CD14-positive monocyte (primary cell): Measurements from ENCODE around the gene SPRR2A. TPM values are rescaled to one million over a fixed set of nuclear protein-coding genes. Genes with fewer than 3 reads are reported as not detected.

Experiments used
- DNase-seq, 3 donors: peaks; one replicate each; pipeline ENCODE4 v3.0.0-alpha.2; 2011 to 2022
- H2AFZ ChIP-seq: 2 replicates; pipeline ENCODE4 v1.6.0; 2012; ENCODE audit warnings: mild to moderate bottlenecking, low read depth, low read length, inconsistent platforms; ENCODE audit not compliant: insufficient read depth, poor library complexity, severe bottlenecking
- H3K27ac ChIP-seq, 2 donors: 1 replicate in 1 of 2; 2 replicates in 1 of 2; pipeline ENCODE4 v1.5.1; 2012 to 2013; ENCODE audit warnings: low read length in 2 of 2, control low read depth in 1 of 2, inconsistent platforms in 1 of 2, low read depth in 1 of 2, mild to moderate bottlenecking in 1 of 2
- H3K27me3 ChIP-seq, 2 donors: one replicate each; pipeline versions ENCODE4 v1.6.0 to v1.6.1; 2011 to 2013; ENCODE audit warnings: low read length in 2 of 2; ENCODE audit not compliant: control insufficient read depth in 2 of 2, insufficient read depth in 2 of 2
- H3K36me3 ChIP-seq, 2 donors: replicated peaks in 1 of 2; 1 replicate in 1 of 2; 2 replicates in 1 of 2; pipeline versions ENCODE4 v1.5.1 to v1.6.1; 2012 to 2013; ENCODE audit warnings: low read length in 2 of 2, control low read depth in 1 of 2, inconsistent platforms in 1 of 2, mild to moderate bottlenecking in 1 of 2; ENCODE audit not compliant: insufficient read depth in 2 of 2, control insufficient read depth in 1 of 2
- H3K4me1 ChIP-seq, 2 donors: 1 replicate in 1 of 2; 2 replicates in 1 of 2; pipeline versions ENCODE4 v1.5.1 to v1.6.1; 2012 to 2013; ENCODE audit warnings: low read length in 2 of 2, control low read depth in 1 of 2, inconsistent platforms in 1 of 2, mild to moderate bottlenecking in 1 of 2, moderate library complexity in 1 of 2; ENCODE audit not compliant: insufficient read depth in 2 of 2, control insufficient read depth in 1 of 2
- H3K4me2 ChIP-seq: replicated peaks from 2 replicates; pipeline ENCODE3; 2012; ENCODE audit warnings: low read length, moderate library complexity, mild to moderate bottlenecking; ENCODE audit not compliant: poor library complexity, severe bottlenecking; ENCODE audit errors: extremely low read depth
- H3K4me3 ChIP-seq, 3 experiments: fragments of 200-600 bp in 1 of 3; sonication (generic) in 1 of 3; replicated peaks in 1 of 3; 1 replicate in 2 of 3; 2 replicates in 1 of 3; pipeline ENCODE4 v1.5.1; 2011 to 2013; ENCODE audit warnings: low read length in 3 of 3, mild to moderate bottlenecking in 3 of 3, control low read depth in 2 of 3, low read depth in 2 of 3, inconsistent platforms in 1 of 3, moderate library complexity in 1 of 3
- H3K79me2 ChIP-seq: 2 replicates; pipeline ENCODE4 v1.6.0; 2012; ENCODE audit warnings: mild to moderate bottlenecking, control low read depth, inconsistent platforms, low read length, moderate library complexity; ENCODE audit not compliant: insufficient read depth
- H3K9ac ChIP-seq: 2 replicates; pipeline ENCODE4 v1.6.0; 2017; ENCODE audit warnings: low read length, mild to moderate bottlenecking; ENCODE audit not compliant: insufficient read depth, poor library complexity, severe bottlenecking
- H3K9me3 ChIP-seq, 2 donors: replicated peaks in 1 of 2; 1 replicate in 1 of 2; 2 replicates in 1 of 2; pipeline versions ENCODE4 v1.5.1 to v1.6.1; 2012 to 2013; ENCODE audit warnings: low read length in 2 of 2, control low read depth in 1 of 2; ENCODE audit not compliant: control insufficient read depth in 1 of 2, insufficient read depth in 1 of 2
- H4K20me1 ChIP-seq: 2 replicates; pipeline ENCODE4 v1.6.0; 2012; ENCODE audit warnings: mild to moderate bottlenecking, low read length, control low read depth, moderate library complexity; ENCODE audit not compliant: insufficient read depth
- H3K27ac Mint-ChIP-seq, 7 donors: one replicate each; pipeline ENCODE4 v1.8.0; 2020; ENCODE audit warnings: mild to moderate bottlenecking in 7 of 7, mixed read lengths in 7 of 7, moderate library complexity in 6 of 7, inconsistent platforms in 2 of 7
- H3K27me3 Mint-ChIP-seq, 3 donors: one replicate each; pipeline ENCODE4 v1.8.0; 2021 to 2022; ENCODE audit warnings: low read depth in 3 of 3, mild to moderate bottlenecking in 3 of 3, mixed read lengths in 3 of 3, moderate library complexity in 3 of 3, inconsistent platforms in 1 of 3
- H3K36me3 Mint-ChIP-seq, 2 donors: one replicate each; pipeline ENCODE4 v1.8.0; 2020; ENCODE audit warnings: mixed read lengths in 2 of 2, inconsistent platforms in 1 of 2, mild to moderate bottlenecking in 1 of 2
- H3K4me1 Mint-ChIP-seq: one replicate; pipeline ENCODE4 v1.8.0; 2020; ENCODE audit warnings: mild to moderate bottlenecking, mixed read lengths
- H3K4me3 Mint-ChIP-seq, 2 donors: one replicate each; pipeline ENCODE4 v1.8.0; 2020; ENCODE audit warnings: mild to moderate bottlenecking in 2 of 2, mixed read lengths in 2 of 2, moderate library complexity in 1 of 2
- H3K9me3 Mint-ChIP-seq, 7 donors: one replicate each; pipeline ENCODE4 v1.8.0; 2020 to 2022; ENCODE audit warnings: mixed read lengths in 7 of 7, mild to moderate bottlenecking in 6 of 7, moderate library complexity in 6 of 7, inconsistent platforms in 2 of 7
- WGBS: methylation state at CpG from one replicate; pipeline ENCODE4 v1.1.5; 2013; ENCODE audit warnings: missing lambda C conversion rate; ENCODE audit not compliant: insufficient coverage; 5-methylcytosine and 5-hydroxymethylcytosine counted together
- intact Hi-C, 2 donors: fragments of 100-400 bp; cut with micrococcal nuclease; formaldehyde crosslinking; loops; one replicate each; pipeline versions ENCODE4 v1.15.0 to v1.15.1; 2023
- polyA plus RNA-seq, 3 donors: library from polyadenylated mRNA; depleted of rRNA in 1 of 3; unstranded in 2 of 3; stranded (reverse) in 1 of 3; fragments of 300-500 nt in 2 of 3; fragments of >200 nt in 1 of 3; fragmentation: Illumina TruSeq in 2 of 3; gene quantifications; 1 replicate in 2 of 3; 2 replicates in 1 of 3; pipeline ENCODE4 v1.2.3, GENCODE V29; 2012 to 2021
- TF ChIP-seq, protein P1 (sequence below): fragments of 200-600 bp; IDR thresholded peaks from one replicate; pipeline ENCODE4 v1.8.0; 2022; ENCODE audit warnings: antibody characterized with exemption, mild to moderate bottlenecking

The SPRR2A gene
- polyA plus RNA-seq, 3 donors, result not detected

DNA sequence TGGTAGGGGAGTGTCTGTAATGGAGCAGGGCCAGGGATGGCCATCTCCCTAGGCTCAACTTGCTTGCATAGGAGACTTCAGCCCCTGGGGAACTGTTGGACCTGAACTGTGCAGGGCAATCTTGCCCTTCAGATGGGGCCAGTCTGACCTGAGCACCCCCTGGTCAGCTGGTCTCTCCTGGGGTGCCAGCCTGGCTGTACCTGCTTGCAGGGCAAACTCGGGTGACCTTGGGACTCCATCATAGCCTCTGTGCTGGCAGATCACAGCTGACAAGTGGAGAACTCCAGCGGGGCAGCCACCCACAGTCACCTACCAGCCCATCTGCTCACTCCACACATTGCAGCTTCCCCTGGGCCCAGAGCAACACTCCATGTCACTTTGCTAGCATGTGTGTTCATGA is 8.1 kb downstream of the SPRR2A start:
- 83% methylated on average over 2 of the region's 2 CpGs for WGBS
- peaks cover 6 to 26% (median 8%) of the 10 kb centered on the region in 3 donors for H3K27me3 Mint-ChIP-seq
- peaks cover 2 to 10% (median 5%) of the 10 kb centered on the region in 7 donors for H3K9me3 Mint-ChIP-seq
- H2AFZ ChIP-seq, result no peak overlapping the region
- no peaks in the 10 kb centered on the region for H3K79me2 ChIP-seq
- no peaks in the 10 kb centered on the region for H3K4me1 ChIP-seq
- DNase-seq, result no peak
- no peaks in the 10 kb centered on the region for H3K36me3 Mint-ChIP-seq
- no peak overlapping the region for H3K4me3 ChIP-seq
- no peak overlapping the region for H3K27ac Mint-ChIP-seq
- H3K4me2 ChIP-seq, result no peak overlapping the region
- H3K4me3 Mint-ChIP-seq, result no peak overlapping the region
- intact Hi-C loops, result no loop called here
- H3K27me3 ChIP-seq, result peaks cover 2 to 5% of the 10 kb centered on the region in 2 donors
- no peaks in the 10 kb centered on the region for H4K20me1 ChIP-seq
- no peaks in the 10 kb centered on the region for H3K36me3 ChIP-seq
- TF ChIP-seq, protein P1, sequence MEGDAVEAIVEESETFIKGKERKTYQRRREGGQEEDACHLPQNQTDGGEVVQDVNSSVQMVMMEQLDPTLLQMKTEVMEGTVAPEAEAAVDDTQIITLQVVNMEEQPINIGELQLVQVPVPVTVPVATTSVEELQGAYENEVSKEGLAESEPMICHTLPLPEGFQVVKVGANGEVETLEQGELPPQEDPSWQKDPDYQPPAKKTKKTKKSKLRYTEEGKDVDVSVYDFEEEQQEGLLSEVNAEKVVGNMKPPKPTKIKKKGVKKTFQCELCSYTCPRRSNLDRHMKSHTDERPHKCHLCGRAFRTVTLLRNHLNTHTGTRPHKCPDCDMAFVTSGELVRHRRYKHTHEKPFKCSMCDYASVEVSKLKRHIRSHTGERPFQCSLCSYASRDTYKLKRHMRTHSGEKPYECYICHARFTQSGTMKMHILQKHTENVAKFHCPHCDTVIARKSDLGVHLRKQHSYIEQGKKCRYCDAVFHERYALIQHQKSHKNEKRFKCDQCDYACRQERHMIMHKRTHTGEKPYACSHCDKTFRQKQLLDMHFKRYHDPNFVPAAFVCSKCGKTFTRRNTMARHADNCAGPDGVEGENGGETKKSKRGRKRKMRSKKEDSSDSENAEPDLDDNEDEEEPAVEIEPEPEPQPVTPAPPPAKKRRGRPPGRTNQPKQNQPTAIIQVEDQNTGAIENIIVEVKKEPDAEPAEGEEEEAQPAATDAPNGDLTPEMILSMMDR, result no peak
- no peak overlapping the region for H3K27ac ChIP-seq
- H3K4me1 Mint-ChIP-seq, result no peaks in the 10 kb centered on the region
- H3K9ac ChIP-seq, result no peak overlapping the region
- no peaks in the 10 kb centered on the region for H3K9me3 ChIP-seq

DNA sequence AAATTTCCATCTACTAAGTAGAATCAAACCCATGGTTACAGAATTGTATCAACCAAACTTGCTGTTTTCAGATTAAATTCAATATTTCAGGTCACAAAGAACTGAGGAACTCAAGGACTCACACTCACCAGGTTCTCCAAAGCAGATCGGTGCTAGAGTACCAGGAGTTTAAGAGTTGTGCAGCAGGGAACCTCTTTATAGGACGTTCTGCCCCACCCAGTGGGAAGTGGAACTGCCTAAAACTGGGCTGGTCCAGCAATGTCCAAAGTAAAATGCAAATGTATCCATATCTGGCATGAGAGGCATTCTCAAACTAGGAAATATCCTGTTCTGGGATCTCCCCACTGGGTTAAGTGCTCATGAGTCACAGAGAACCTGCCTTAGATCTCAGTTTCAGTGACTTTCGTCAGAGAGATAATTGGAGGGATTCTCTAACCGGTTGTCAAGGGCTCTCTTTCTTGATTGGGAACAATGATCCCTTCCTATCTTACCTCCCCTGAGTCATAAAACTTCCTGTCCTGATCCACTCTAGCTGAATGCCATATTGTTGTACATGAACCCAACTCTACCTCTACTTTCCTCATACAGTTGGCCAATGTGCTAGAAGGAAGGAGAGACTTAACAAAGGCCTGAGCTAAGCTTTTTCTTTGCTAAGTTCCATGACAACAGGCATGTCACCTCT is 16.2 kb downstream of the SPRR2A start, which contains the start of gene SPRR2D:
Gene SPRR2D, minus strand, starts transcription at position 171 of the 682 bp plus-strand sequence. CDS start 774 bp downstream, outside the sequence.
- Histone ChIP-seq H3K79me2 (no peaks in the 10 kb centered on the region), H3K9ac (no peak within 1 kb of the TSS), H3K27ac (no peak within 1 kb of the TSS), H2AFZ (no peak within 1 kb of the TSS), H3K9me3 (no peaks in the 10 kb centered on the region), H3K4me2 (no peak within 1 kb of the TSS), H3K4me3 (no peak within 1 kb of the TSS), H3K27me3 (peaks cover 2 to 5% of the 10 kb centered on the region in 2 donors), H3K4me1 (no peaks in the 10 kb centered on the region), H3K36me3 (no peaks in the 10 kb centered on the region), H4K20me1 (no peaks in the 10 kb centered on the region)
- no peaks in the 10 kb centered on the region for H3K4me1 Mint-ChIP-seq
- TF ChIP-seq, protein P1, result no peak
- intact Hi-C loops, result no loop called here
- H3K27ac Mint-ChIP-seq, result no peak within 1 kb of the TSS
- no peaks in the 10 kb centered on the region for H3K9me3 Mint-ChIP-seq
- no peak for DNase-seq
- no peak within 1 kb of the TSS for H3K4me3 Mint-ChIP-seq
- H3K27me3 Mint-ChIP-seq, result peaks cover 7 to 16% (median 7%) of the 10 kb centered on the region in 3 donors
- H3K36me3 Mint-ChIP-seq, result no peaks in the 10 kb centered on the region
- WGBS, result 80% methylated on average over 1 of the region's 4 CpGs
